IgD-negative memory B cell (primary cell): ENCODE measurements around the gene RBM3. TPM values are rescaled to one million over a fixed set of nuclear protein-coding genes. Genes with fewer than 3 reads are reported as not detected.

Experiments
- H3K27ac Mint-ChIP-seq, 3 donors: one replicate each; pipeline ENCODE4 v1.8.0; 2020 to 2022; ENCODE audit warnings: mild to moderate bottlenecking in 3 of 3, mixed read lengths in 3 of 3, moderate library complexity in 1 of 3
- H3K27me3 Mint-ChIP-seq: one replicate; pipeline ENCODE4 v1.8.0; 2021; ENCODE audit warnings: mixed read lengths
- H3K36me3 Mint-ChIP-seq: one replicate; pipeline ENCODE4 v1.8.0; 2020; ENCODE audit warnings: mild to moderate bottlenecking, mixed read lengths
- H3K4me1 Mint-ChIP-seq, 3 donors: one replicate each; pipeline ENCODE4 v1.8.0; 2020 to 2022; ENCODE audit warnings: mixed read lengths in 3 of 3, mild to moderate bottlenecking in 1 of 3
- H3K4me3 Mint-ChIP-seq, 4 donors: one replicate each; pipeline ENCODE4 v1.8.0; 2020 to 2022; ENCODE audit warnings: mild to moderate bottlenecking in 4 of 4, mixed read lengths in 4 of 4, moderate library complexity in 3 of 4
- H3K9me3 Mint-ChIP-seq, 3 donors: one replicate each; pipeline ENCODE4 v1.8.0; 2020 to 2021; ENCODE audit warnings: mixed read lengths in 3 of 3, mild to moderate bottlenecking in 1 of 3
- polyA plus RNA-seq: library from polyadenylated mRNA; unstranded; fragments of 300-500 nt; fragmentation: Illumina TruSeq; gene quantifications from one replicate; pipeline ENCODE4 v1.2.3, GENCODE V29; 2021

RBM3 gene
- polyA plus RNA-seq, 1 donor from 2014 or later: 278 TPM

- no peaks in the 10 kb centered on the region for H3K9me3 Mint-ChIP-seq
- H3K4me3 Mint-ChIP-seq: no peak overlapping the region
- no peaks in the 10 kb centered on the region for H3K4me1 Mint-ChIP-seq
- H3K27me3 Mint-ChIP-seq: no peaks in the 10 kb centered on the region
- H3K36me3 Mint-ChIP-seq: no peaks in the 10 kb centered on the region
- no peak overlapping the region for H3K27ac Mint-ChIP-seq
Measured at GRCh38 chrX:48626401-48627298, 52.4 kb downstream of the RBM3 start.

Other genes starting within 250 kb of the RBM3 start
- gene SSX3, start 217.8 kb upstream of the RBM3 start, polyA plus RNA-seq: not detected
- not detected for gene SSX4, start 190.9 kb upstream of the RBM3 start, polyA plus RNA-seq
- not detected for gene SSX4B, start 162.5 kb upstream of the RBM3 start, polyA plus RNA-seq
- 9.3 TPM for gene SLC38A5, start 104.2 kb upstream of the RBM3 start, polyA plus RNA-seq
- gene FTSJ1, start 98.3 kb upstream of the RBM3 start, polyA plus RNA-seq: 53.8 TPM
- gene PORCN, start 65.5 kb upstream of the RBM3 start, polyA plus RNA-seq: 11.9 TPM
- 61.2 TPM for gene EBP, start 52.7 kb upstream of the RBM3 start, polyA plus RNA-seq
- 22.8 TPM for gene TBC1D25, start 34.8 kb upstream of the RBM3 start, polyA plus RNA-seq
- 53.2 TPM for gene WDR13, start 23.0 kb downstream of the RBM3 start, polyA plus RNA-seq
- gene WAS, start 109.3 kb downstream of the RBM3 start, polyA plus RNA-seq: 26.5 TPM
- 8.6 TPM for gene SUV39H1, start 122.2 kb downstream of the RBM3 start, polyA plus RNA-seq
- not detected for gene GLOD5, start 187.3 kb downstream of the RBM3 start, polyA plus RNA-seq
- gene GATA1, start 212.1 kb downstream of the RBM3 start, polyA plus RNA-seq: not detected
- gene HDAC6, start 227.6 kb downstream of the RBM3 start, polyA plus RNA-seq: 20.1 TPM